Epidermal melanocyte (primary cell): Measurements from ENCODE around the gene RRP1.

Source experiments
- DNase-seq: peaks from one replicate; pipeline ENCODE4 v3.0.0; 2011; ENCODE audit warnings: low spot score; ENCODE audit not compliant: insufficient read length

Gene RRP1

DNA sequence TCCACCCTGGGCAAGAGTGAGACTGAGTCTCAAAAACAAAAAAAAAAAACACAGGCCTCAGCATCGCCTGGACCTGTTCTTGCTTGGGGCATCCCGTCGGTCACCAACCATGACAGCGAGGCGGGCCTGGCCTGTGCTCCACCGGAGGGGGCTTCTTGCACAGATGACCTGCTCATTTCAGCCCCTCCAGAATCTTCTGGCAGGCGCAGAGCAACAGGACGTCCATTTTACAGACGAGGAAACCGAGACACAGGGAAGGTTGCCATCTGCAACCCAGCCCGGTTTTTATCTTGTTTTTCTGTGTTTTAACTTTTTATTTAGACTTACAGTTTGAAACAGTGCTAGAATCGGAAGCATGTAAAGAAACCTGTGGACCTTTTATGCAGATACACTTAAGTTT lies 14.2 kb upstream of the RRP1 start:
- DNase-seq: no peak

DNA sequence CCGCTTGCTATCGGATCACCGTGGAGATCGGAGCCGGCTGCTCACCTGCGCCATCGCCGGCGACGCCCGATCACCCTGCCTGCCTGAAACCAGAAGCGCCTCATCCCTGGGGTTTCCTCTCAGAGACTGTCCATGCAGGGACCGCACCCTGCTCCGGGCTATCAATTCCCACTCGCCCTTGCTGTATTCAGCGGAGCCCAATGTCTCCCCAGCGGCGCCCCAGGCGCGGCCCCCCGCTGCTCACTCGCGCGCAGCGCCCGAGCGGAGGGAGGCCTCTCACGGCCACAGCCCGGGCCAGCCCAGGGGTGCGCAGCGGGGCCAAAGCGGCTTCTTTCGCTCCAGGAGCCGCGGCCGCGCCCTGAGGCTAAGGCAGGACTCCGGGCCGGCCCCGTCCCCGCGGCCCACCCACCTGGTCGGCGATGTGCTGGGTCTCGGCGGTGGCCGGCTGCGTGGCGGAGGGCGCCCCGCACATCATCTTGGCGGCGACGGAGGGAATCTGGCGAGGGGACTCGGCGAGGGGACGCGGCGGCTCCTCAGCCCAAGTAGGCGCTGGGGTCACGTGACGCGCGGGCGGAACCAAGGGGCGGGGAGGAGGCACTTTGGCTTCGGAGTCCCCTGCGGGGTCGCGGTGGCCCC lies 13.5 kb upstream of the RRP1 start, which contains the start of gene CSTB:
CSTB (minus strand) TSS at position 514 of the 636 bp plus-strand sequence; CDS start at position 475, 39 bp downstream.
- DNase-seq: peak; percentile 71

DNA sequence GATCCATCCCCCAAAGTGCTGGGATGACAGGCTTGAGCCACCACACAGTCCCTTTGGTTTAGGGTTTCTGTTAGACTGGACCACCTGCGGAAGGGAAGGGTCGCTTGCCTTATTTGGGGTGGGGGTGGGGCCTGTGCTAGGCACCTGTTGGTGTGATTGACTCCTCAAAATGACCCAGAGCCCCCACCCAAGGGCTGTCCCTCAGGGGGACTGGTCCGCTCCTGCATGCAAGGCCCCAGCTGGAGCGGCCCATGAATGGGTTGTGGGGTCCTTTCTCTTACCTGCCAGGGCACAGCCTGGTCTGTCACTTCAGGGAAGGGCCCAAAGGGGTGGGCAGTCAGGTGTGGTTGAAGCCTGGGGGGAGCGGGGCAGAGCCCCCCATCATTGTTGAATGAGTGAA lies 11.4 kb upstream of the RRP1 start:
- DNase-seq: no peak

DNA sequence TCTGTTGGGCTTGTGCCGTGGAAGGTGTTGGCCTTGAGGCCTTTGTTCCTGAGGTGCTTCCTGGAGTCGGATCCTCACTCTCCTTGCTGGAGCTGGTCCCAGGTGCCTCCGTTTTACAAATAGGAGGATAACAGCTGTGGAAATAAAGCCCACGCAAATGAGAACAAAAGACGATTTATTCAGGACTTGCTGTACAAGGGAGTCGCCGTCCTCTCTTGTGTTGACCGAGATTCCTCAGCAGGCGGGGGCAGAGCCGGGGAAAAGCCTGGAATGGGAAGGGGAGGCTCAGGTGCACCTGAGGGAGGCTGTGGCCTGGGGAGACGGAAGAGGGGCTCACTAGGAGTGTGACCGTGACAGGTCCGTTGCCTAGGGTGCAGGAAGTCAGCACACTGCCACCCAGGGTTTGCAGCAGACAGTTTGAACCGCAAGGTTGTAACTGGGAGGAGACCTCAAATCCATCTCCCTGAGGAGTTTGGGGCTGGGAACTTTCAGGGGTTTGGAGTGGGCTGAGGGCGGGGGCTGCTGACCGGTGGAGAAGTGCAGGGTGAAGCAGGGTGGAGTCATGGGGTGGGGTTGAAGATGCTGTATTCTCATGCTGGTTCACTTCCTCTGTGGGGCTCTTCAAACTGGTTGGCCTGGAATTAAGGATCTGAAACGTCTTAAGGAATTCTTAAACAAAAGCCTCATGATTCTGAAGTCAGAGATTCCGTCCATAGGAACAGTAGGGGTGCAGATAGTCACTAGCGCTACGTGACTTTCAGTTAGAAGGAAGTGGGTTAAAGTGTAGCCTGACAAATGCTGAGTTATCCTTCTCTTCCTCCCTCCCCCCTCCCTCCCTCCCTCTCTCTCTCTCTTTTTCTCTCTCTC lies 10.7 kb upstream of the RRP1 start:
- no peak for DNase-seq

DNA sequence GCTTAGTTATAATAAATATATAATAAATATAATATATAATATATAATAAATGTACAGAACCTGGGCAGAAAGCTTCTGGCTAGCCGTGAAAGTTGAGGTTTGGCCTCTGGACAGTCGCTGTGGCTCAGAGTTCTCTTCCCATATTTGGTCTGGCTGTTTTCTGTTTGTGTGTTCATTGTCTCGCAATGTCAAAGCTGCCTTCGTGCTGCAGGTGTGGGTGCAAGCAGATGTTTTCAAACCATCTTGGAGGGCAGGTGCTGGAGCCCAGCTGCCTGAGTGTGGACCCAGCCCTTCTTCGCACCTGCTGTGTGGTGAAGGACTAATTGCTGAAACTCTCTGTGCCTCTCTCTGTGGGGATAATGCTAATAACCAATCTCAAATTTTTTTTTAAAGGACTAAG lies 9.7 kb upstream of the RRP1 start:
- DNase-seq: no peak

DNA sequence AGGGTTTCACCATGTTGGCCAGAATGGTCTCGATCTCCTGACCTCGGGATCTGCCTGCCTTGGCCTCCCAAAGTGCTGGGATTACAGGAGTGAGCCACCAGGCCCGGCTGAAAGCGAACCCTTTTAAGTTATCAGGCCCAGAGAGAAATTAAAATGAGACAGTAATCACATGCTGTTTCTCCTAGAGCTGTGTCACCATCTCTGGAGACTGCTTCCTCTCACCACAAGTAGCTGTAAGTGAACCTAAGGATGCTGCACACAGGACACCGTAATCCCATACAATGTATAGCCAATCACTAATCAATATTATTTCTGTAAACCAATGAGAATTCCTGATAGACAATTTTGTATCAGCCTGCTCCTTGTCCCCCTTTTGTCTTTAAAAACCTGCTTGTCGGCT lies 7.5 kb upstream of the RRP1 start:
- DNase-seq: no peak

DNA sequence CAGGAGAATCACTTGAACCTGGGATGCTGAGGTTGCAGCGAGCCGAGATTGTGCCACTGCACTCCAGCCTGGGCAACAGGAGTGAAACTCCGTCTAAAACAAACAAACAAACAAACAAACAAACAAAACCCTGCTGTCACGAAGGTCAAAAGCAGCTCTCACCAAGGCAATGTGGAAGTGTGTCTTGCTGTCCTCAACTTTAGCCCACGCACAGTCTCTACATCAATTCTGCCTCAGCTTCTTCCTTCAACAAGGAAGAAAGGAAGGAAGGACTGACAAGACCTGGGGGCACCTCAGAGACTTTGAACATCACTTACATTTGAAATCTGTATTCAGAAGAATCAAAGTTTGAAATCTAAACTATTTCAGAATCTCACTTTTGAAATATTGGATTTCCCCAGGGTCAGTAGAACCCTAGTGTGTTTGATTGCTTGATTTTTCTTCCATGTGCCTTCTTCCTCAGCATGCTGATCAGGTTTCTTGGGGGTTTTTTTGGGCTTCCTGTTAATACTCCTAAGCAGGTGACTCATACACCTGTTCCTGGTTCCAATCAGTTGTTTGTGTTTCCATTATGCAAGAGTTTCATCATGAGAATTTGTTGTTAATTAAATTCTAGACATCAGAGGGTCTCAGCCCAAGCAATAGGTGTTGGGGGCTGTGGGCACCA lies 6.8 kb upstream of the RRP1 start:
- no peak for DNase-seq

DNA sequence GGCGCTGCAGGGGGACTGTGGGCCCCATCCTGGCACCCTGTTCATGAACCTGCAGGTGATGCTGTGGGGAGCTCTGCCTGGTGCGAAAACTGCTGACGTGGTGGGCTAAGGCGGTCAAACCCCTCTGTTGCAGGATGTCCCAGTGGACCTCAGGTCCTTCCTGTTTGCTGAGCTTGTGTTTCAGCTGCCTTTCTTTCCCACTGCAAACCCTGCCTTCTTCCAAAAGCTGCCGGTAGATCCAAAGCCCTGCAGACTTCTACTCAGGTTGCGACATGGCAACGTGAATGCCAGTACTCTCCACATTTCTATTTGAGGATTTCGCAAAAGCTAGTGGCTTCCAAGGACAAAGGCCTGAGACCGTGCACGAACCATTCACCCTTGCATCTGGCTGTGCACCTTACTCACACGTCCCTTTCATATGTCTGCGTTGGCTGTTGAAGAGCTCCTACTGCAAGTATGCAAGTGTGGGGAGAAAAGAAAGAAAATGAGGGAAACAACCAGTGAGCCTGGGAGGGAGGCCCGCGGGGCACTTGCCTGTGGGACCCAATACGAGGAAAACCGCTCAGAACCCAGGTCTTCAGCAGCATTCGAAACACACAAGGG lies 6.2 kb upstream of the RRP1 start:
- DNase-seq: no peak

DNA sequence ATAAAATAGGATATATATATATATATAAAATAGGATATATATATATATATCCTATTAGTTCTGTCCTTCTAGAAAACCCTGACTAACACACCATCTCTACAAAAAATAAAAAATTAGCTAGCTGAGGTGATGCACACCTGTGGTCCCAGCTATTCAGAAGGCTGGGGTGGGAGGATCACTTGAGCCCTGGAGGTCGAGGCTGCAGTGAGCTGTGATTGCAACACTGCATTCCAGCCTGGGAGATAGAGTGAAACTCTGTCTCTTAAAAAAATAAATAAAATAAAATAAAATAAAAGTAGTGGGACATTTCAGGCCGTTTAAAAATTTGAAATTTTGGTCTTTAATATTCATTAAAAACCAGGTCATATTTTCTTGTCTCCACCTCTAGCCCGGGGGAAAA lies 4.2 kb upstream of the RRP1 start:
- no peak for DNase-seq

DNA sequence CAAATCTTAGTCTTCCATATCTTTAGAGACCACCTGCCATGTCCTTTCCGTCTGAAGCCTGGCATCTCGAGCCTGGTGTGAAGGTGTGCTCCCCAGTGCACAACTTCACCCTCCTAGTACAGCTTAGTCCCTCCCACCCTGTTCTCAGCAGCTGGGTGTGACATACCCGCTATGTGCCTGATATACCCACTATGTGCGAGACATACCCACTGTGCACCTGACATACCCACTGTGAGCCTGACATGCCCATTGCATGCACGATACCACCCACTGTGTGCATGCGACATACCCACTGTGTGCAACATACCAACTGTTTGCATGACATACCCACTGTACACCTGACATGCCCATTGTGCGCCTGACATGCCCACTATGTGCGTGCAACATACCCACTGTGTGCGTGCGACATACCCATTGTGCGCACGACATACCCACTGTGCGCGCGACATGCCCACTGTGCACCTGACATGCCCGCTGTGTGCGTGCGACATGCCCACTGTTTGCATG lies 3.0 kb upstream of the RRP1 start:
- DNase-seq: no peak

DNA sequence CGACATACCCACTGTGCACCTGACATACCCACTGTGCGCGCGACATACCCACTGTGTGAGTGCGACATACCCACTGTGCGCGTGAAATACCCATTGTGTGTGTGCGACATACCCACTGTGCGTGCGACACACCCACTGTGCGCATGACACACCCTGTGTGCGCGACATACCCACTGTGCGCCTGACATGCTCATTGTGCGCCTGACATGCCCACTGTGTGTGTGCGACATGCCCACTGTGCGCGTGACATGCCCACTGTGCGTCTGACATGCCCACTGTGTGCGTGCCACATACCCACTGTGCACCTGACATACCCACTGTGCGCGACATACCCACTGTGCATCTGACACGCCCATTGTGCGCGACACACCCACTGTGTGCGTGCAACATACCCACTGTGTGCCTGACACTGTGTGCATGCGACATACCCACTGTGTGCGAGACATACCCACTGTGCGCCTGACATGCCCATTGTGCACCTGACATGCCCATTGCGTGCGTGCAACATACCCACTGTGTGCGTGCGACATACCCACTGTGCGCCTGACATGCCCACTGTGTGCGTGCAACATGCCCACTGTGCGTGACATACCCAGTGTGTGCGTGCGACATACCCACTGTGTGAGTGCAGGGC lies 2.5 kb upstream of the RRP1 start:
- no peak for DNase-seq

DNA sequence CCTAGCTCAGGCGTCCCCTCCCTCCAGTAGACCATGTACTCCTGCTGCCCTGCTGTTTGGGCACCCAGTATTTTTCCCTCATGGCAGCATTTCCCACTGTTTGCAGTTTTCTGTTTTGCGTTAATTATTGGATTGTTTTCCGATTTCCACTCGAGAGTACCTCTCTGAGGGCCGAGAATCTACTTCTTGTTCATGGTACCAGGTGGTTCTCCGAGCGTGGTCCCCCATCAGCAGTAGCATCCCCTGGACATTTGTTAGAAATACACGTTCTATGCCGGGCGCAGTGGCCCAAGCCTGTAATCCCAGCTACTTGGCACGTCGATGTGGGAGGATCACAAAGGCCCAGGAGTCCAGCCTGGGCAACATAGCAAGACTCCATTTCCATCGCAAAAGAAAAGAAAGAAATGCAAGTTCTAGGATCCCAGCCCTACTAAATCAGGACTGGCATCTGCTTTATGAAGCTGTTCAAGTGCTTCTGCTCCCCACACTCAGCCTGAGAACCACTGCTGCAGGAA lies 690 bp downstream of the RRP1 start:
- DNase-seq: no peak

DNA sequence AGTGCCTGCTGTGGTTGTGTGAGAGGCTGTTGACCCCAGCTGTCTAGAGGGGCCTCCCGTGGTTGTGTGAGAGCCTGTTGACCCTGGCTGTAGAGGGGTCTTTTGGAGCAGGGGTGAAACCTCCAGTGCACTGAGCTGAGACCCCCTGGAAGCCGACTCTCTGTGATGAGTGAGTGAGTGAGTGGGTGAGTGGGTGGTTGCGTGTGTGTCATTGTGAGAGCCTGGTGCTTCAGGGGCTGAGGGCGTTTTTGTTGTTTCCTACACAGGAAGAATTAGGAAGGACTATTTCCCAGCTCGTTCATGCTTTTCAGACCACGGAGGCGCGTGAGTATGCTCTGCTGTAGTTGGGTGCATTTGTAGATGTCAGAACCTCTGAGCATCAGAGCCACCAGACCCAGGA lies 3.0 kb downstream of the RRP1 start:
- DNase-seq: peak; percentile 10

DNA sequence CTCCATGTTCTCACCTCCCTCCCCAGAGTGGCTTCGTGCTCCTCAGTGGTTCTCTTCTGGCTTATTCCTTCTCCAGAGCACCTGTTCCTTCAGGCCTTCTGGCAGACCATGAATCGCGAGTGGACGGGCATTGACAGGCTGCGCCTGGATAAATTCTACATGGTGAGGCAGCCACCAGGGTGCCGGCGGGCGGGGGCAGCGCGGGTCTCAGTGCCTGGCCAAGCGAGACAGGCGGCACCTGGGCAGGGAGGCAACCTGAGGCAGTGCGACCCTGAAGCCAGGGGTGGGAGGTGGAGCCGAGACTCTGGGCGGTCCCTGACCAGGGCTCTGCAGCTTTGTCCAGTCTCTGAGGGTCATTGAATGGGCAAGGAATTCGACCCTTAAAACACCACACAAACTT lies 3.9 kb downstream of the RRP1 start:
- peak; percentile 5 for DNase-seq

DNA sequence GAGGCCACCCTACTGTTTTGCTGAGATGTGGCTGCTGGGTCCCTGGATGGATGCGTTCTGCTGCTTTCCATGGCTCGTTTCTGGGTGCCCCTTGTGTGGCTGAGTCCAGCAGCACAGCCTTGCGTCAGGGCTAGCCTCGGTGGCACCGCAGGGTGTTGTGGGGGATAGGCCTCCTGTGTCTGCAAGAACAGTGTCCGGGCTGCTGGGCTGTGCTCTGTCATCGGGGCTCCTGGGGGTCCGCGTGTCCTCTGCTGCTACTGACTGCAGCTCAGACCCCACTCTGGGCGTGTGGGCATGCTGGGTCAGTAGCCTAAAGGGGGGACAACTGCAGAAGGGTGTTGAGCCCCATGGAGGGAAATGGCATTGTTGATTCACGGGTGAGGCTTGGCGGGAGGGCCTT lies 4.9 kb downstream of the RRP1 start:
- DNase-seq: no peak

DNA sequence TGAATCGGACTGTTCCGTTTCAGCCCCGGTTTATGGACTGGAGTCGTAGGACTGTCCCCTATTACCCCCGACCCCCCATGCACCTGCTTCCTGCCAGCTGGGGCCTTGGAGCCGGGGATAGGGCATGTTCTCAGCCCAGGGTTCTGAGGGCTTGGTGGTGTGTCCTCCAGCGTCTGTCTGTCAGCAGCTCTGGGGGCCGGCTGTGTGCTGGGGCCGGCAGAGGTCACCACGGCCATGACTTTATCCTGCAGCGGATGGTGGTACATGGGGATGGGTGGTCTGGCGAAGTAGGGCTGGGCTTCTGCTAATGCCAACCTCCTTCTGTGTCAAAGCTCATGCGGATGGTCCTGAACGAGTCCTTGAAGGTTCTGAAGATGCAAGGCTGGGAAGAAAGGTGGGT lies 5.5 kb downstream of the RRP1 start:
- DNase-seq: peak; percentile 11

DNA sequence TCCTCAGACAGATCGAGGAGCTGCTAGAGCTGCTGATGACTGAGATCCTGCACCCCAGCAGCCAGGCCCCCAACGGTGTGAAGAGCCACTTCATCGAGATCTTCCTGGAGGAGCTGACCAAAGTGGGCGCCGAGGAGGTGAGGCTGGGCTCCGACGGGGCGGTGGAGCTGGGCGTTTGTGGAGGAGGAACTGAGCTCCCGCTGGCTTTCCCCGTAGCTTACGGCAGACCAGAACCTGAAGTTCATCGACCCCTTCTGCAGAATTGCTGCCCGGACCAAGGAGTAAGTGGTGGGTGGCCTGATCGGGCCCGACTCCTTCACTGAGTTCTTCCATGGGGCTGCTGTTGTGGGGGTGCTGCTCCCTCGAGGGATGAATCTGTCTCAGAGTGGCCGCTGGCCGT lies 8.0 kb downstream of the RRP1 start:
- DNase-seq: peak; percentile 8

DNA sequence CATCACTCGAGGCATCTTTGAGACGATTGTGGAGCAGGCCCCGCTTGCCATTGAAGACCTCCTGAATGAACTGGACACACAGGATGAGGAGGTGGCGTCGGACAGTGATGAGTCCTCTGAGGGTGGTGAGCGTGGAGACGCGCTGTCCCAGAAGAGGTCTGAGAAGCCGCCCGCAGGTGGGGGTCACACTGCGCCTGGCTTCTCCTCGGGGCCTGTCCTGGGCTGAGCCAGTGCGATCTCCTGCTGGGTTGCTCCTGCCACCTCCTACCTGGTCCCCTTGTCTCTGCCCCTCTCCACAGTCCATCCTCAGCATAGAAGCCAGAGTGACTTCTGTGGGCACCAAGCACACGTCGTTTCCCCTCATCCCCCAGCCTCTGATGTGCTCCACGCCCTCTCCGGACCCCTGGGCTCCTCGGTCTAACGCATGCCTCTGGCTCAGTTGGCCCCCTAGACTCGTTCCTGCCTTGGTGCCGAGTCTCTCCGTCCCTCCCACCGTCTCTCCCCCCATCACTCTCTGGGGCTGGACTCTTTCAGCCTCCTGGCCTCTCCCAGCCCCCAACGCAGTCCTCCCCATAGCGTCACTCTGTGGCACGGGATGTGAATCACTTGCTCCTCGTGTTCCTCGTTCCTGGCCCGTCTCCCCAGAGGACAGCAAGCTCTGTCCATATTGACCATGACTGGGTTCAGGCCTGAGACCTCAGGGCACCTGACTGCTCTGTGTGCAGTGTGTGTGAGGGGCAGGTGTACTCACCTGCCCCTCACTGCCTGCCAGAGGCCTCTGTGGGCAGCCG lies 8.7 kb downstream of the RRP1 start:
- DNase-seq: peak; percentile 8

DNA sequence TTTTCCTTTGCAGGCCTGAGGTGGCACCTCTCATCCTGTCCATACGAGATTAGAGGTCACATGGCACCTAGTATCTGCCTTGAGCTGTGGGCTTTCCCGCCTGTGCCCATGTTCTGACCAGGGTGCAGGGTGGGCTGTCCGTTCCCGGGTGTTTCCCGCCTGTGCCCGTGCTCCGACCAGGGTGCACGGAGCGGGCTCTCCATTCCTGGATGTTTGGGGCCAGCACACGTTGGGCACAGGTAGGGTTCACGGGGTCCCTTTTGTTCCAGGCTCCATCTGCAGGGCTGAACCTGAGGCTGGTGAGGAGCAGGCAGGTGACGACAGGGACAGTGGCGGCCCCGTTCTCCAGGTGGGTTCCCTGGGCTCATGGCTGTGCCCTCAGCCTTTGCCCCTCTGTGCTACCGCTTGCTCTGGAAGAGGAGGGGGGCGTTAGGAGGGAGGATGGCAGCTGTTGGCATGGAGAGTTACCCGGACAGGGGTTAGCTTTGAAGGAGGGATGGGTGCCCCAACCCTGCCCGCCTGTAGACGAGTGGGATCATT lies 10.0 kb downstream of the RRP1 start:
- DNase-seq: no peak

DNA sequence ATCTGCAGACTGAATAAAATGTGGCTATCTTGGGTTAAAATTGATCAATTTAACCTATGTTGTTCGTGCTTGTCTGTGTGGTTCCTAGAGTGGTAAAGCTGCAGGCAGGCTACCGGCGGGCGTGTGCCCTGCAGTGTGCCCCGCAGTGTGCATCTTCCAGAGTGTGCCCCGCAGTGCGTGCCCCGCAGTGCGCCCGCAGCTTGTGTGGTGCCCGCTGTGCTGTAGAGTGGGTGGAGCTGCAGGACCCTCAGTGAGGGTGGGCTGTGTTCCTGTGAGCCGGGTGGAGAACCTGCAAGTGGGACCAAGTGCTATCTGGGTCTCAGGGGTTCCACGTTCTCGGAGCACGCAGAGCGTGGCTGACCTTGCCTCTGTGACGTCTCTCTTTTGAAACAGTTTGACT lies 10.7 kb downstream of the RRP1 start:
- DNase-seq: no peak
